ENCODE results near the gene CACNA1D. TPM values are rescaled to one million over a fixed set of nuclear protein-coding genes. Genes with fewer than 3 reads are reported as not detected.

The CACNA1D gene
- total RNA-seq, 4 donors from 2014 or later: 74.6 to 194 (median 105) TPM

GRCh38 chr3:53843195-53844177 lies 349.1 kb downstream of the CACNA1D start:
- Histone ChIP-seq H3K9me3 (no peaks in the 10 kb centered on the region), H3K27ac (peak overlapping the region in 3 of 4 donors; percentile 78 to 97 (median 88)), H3K4me1 (peaks cover 0 to 17% (median 7%) of the 10 kb centered on the region in 4 donors), H3K27me3 (no peaks in the 10 kb centered on the region), H3K4me3 (peak overlapping the region in 2 of 4 donors; percentile 82 to 83), H3K36me3 (peaks cover 0 to 5% (median 0%) of the 10 kb centered on the region in 3 donors)
- TF ChIP-seq, protein P1, sequence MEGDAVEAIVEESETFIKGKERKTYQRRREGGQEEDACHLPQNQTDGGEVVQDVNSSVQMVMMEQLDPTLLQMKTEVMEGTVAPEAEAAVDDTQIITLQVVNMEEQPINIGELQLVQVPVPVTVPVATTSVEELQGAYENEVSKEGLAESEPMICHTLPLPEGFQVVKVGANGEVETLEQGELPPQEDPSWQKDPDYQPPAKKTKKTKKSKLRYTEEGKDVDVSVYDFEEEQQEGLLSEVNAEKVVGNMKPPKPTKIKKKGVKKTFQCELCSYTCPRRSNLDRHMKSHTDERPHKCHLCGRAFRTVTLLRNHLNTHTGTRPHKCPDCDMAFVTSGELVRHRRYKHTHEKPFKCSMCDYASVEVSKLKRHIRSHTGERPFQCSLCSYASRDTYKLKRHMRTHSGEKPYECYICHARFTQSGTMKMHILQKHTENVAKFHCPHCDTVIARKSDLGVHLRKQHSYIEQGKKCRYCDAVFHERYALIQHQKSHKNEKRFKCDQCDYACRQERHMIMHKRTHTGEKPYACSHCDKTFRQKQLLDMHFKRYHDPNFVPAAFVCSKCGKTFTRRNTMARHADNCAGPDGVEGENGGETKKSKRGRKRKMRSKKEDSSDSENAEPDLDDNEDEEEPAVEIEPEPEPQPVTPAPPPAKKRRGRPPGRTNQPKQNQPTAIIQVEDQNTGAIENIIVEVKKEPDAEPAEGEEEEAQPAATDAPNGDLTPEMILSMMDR (IDR thresholded peaks at IDR 0.05): no peak
- TF ChIP-seq POLR2A (IDR thresholded peaks at IDR 0.05): no peak
- no peak for DNase-seq

DNA sequence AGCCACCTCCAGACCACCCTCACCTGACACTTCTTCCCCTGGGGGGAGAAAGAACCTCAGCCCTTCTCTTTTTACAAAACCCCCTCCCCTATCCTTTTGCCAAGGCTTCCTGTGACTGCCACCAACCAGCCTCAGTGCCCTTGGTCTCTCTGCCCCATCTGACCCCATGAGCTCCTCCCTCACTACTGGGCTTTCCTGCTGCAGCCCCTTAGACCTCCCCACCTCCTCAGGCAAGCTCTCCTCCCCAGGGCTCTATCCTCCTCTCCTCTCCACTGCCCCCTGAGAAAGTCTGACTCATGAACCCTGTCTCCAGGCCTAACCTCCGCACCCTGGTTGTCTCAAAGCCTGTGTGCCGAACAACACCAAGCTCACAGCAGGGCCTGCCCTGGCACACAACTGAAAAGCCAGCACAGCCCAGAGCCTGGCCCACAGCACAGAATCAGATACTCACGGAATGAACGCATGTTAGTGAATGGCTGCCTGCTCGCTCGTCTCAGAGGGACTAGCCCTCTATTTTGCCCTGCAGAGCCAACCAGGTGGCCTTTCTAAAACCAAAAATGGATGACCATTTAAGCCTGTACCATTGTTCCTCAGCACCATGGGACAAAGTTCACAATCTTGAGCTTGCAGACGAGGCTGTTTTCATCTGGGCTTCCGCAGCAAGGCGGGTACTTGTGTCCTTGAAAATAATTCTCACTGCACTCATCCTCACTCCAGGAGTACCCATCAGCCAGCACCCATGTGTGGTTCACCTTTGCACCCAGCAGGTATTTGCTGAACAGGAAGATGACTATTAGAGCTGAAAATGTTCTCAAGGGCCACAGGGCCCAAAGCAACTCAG lies 350.1 kb downstream of the CACNA1D start:
- Histone ChIP-seq H3K36me3 (peaks cover 0 to 4% (median 0%) of the 10 kb centered on the region in 3 donors), H3K9me3 (no peaks in the 10 kb centered on the region), H3K27ac (peak overlapping the region in 3 of 4 donors; percentile 78 to 97 (median 88)), H3K4me1 (peaks cover 0 to 17% (median 7%) of the 10 kb centered on the region in 4 donors), H3K4me3 (peak overlapping the region in 2 of 4 donors; percentile 82 to 83), H3K27me3 (no peaks in the 10 kb centered on the region)
- peak in 2 of 3 donors; percentile 70 to 77 for DNase-seq
- peak in 1 of 2 donors; percentile 58 for TF ChIP-seq POLR2A (IDR thresholded peaks at IDR 0.05)
- TF ChIP-seq, protein P1 (IDR thresholded peaks at IDR 0.05): no peak

GRCh38 chr3:53845103-53845880 lies 350.9 kb downstream of the CACNA1D start:
- H3K27ac ChIP-seq: peak overlapping the region; percentile 58 to 97 (median 83)
- peak overlapping the region; percentile 43 to 83 (median 72) for H3K4me3 ChIP-seq
- H3K9me3 ChIP-seq: no peaks in the 10 kb centered on the region
- DNase-seq: peak in 2 of 3 donors; percentile 35 to 64
- no peaks in the 10 kb centered on the region for H3K36me3 ChIP-seq
- no peaks in the 10 kb centered on the region for H3K27me3 ChIP-seq
- peaks cover 0 to 17% (median 7%) of the 10 kb centered on the region in 4 donors for H3K4me1 ChIP-seq
- no peak for TF ChIP-seq POLR2A (IDR thresholded peaks at IDR 0.05)
- TF ChIP-seq, protein P1 (IDR thresholded peaks at IDR 0.05): peak in 2 of 6 experiments; percentile 18 to 23

DNA sequence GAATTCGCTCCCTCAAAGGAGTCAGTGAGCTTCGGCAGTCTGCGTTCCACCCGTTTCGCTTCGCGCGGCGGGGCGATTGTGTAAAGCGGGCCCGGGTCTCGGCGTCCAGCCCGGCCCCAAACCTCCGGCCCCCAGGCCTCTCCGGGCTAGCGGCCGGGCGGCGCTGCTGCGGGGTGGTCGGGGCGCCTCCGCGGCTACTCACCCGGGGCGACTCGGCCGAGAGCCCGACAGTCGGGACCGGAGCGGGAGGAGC lies 351.4 kb downstream of the CACNA1D start:
- Histone ChIP-seq H3K27me3 (no peaks in the 10 kb centered on the region), H3K4me3 (peak overlapping the region; percentile 43 to 83 (median 72)), H3K27ac (peak overlapping the region; percentile 58 to 97 (median 83)), H3K36me3 (no peaks in the 10 kb centered on the region), H3K9me3 (no peaks in the 10 kb centered on the region), H3K4me1 (peaks cover 0 to 17% (median 7%) of the 10 kb centered on the region in 4 donors)
- DNase-seq: no peak
- TF ChIP-seq, protein P1 (IDR thresholded peaks at IDR 0.05): no peak
- TF ChIP-seq POLR2A (IDR thresholded peaks at IDR 0.05): no peak
